A549 treated with dexamethasone at 1 μM for 4 hours (cell line): ENCODE measurements around the gene ING2. TPM values are rescaled to one million over a fixed set of nuclear protein-coding genes. Genes with fewer than 3 reads are reported as not detected.

Source experiments
- total RNA-seq: library from RNA; stranded (reverse); fragments of 200-300 nt; extraction: Qiagen RNA extraction; gene quantifications from 5 replicates; pipeline ENCODE4 v1.2.3, GENCODE V29; 2022

The ING2 gene, protein sequence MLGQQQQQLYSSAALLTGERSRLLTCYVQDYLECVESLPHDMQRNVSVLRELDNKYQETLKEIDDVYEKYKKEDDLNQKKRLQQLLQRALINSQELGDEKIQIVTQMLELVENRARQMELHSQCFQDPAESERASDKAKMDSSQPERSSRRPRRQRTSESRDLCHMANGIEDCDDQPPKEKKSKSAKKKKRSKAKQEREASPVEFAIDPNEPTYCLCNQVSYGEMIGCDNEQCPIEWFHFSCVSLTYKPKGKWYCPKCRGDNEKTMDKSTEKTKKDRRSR
- total RNA-seq: 9.5 to 11.5 TPM (median 9.8 TPM) in 5 replicates

GRCh38 chr4:183504930-183505610 is at the start of gene ING2:
TSS of gene ING2 (plus strand) at chr4:183505058. CDS start at chr4:183505196, 138 bp downstream.

Other genes starting within 250 kb of the ING2 start
- not detected in 5 replicates for gene CLDN22, start 184.8 kb upstream of the ING2 start, total RNA-seq
- gene CLDN24, start 182.6 kb upstream of the ING2 start, total RNA-seq: not detected in 5 replicates
- 9.2 to 10.0 TPM (median 9.5 TPM) in 5 replicates for gene CDKN2AIP, start 60.4 kb upstream of the ING2 start, total RNA-seq
- gene RWDD4, start 154.1 kb downstream of the ING2 start, total RNA-seq: 17.5 to 20.0 TPM (median 19.6 TPM) in 5 replicates
- gene TRAPPC11, start 154.2 kb downstream of the ING2 start, total RNA-seq: 8.7 to 12.5 TPM (median 10.7 TPM) in 5 replicates